ENCODE results near the gene MOCOS. TPM values are rescaled to one million over a fixed set of nuclear protein-coding genes. Genes with fewer than 3 reads are reported as not detected.

MOCOS gene
- total RNA-seq, 2 donors from 2014 or later, result 2.0 to 2.8 TPM

- Histone ChIP-seq H3K36me3 (no peaks in the 10 kb centered on the region), H3K9me3 (no peaks in the 10 kb centered on the region), H3K4me1 (ENCODE audit: control insufficient read depth in 1 of 2, low read depth in 2 of 2) (no peaks in the 10 kb centered on the region), H3K27me3 (replicated peaks; ENCODE audit: insufficient read depth) (no peaks in the 10 kb centered on the region), H3K27ac (no peak overlapping the region), H3K4me3 (no peak overlapping the region)
- DNase-seq (ENCODE audit: low spot score) (no peak), ATAC-seq (ENCODE audit: insufficient number of reproducible peaks, low FRiP score, low read depth) (no peak)
- no peak for TF ChIP-seq CTCF (IDR thresholded peaks at IDR 0.05)
These were observed 94.6 kb downstream of the MOCOS start for GRCh38 chr18:36281936-36282335.

GRCh38 chr18:36283448-36283847, 96.2 kb downstream of the MOCOS start:
- Histone ChIP-seq H3K27me3 (replicated peaks; ENCODE audit: insufficient read depth) (no peaks in the 10 kb centered on the region), H3K4me1 (ENCODE audit: control insufficient read depth in 1 of 2, low read depth in 2 of 2) (no peaks in the 10 kb centered on the region), H3K4me3 (no peak overlapping the region), H3K9me3 (no peaks in the 10 kb centered on the region), H3K27ac (no peak overlapping the region), H3K36me3 (no peaks in the 10 kb centered on the region)
- no peak for TF ChIP-seq CTCF (IDR thresholded peaks at IDR 0.05)
- no peak for ATAC-seq (ENCODE audit: insufficient number of reproducible peaks, low FRiP score, low read depth)
- no peak for DNase-seq (ENCODE audit: low spot score)

GRCh38 chr18:36284268-36284667, 97.0 kb downstream of the MOCOS start:
- Histone ChIP-seq H3K36me3 (no peaks in the 10 kb centered on the region), H3K27ac (no peak overlapping the region), H3K9me3 (no peaks in the 10 kb centered on the region), H3K27me3 (replicated peaks; ENCODE audit: insufficient read depth) (no peaks in the 10 kb centered on the region), H3K4me3 (no peak overlapping the region), H3K4me1 (ENCODE audit: control insufficient read depth in 1 of 2, low read depth in 2 of 2) (no peaks in the 10 kb centered on the region)
- DNase-seq (ENCODE audit: low spot score), result no peak
- no peak for ATAC-seq (ENCODE audit: insufficient number of reproducible peaks, low FRiP score, low read depth)
- TF ChIP-seq CTCF (IDR thresholded peaks at IDR 0.05), result no peak

- ATAC-seq (ENCODE audit: insufficient number of reproducible peaks, low FRiP score, low read depth) (peak; percentile 59), DNase-seq (ENCODE audit: low spot score) (no peak)
- no peak overlapping the region for H3K27ac ChIP-seq
- no peaks in the 10 kb centered on the region for H3K27me3 ChIP-seq (replicated peaks; ENCODE audit: insufficient read depth)
- H3K36me3 ChIP-seq, result no peaks in the 10 kb centered on the region
- H3K9me3 ChIP-seq, result no peaks in the 10 kb centered on the region
- H3K4me3 ChIP-seq, result no peak overlapping the region
- TF ChIP-seq CTCF (IDR thresholded peaks at IDR 0.05), result peak; percentile 92
- H3K4me1 ChIP-seq (ENCODE audit: control insufficient read depth in 1 of 2, low read depth in 2 of 2), result no peaks in the 10 kb centered on the region
These were observed 97.5 kb downstream of the MOCOS start for GRCh38 chr18:36284671-36285295.

- TF ChIP-seq CTCF (IDR thresholded peaks at IDR 0.05), result no peak
- Histone ChIP-seq H3K36me3 (no peaks in the 10 kb centered on the region), H3K9me3 (no peaks in the 10 kb centered on the region), H3K27me3 (replicated peaks; ENCODE audit: insufficient read depth) (no peaks in the 10 kb centered on the region), H3K4me1 (ENCODE audit: control insufficient read depth in 1 of 2, low read depth in 2 of 2) (no peaks in the 10 kb centered on the region), H3K27ac (no peak overlapping the region), H3K4me3 (no peak overlapping the region)
- DNase-seq (ENCODE audit: low spot score) (no peak), ATAC-seq (ENCODE audit: insufficient number of reproducible peaks, low FRiP score, low read depth) (no peak)
These were observed 100.4 kb downstream of the MOCOS start for GRCh38 chr18:36287653-36288052.

All from thoracic aorta (tissue), 2 donors.